Spinal cord (tissue), 10 donors: ENCODE data around the gene KRTCAP2. TPM values are rescaled to one million over a fixed set of nuclear protein-coding genes. Genes with fewer than 3 reads are reported as not detected.
A peak's percentile ranks its signal among the peaks of the same experiment; 100 is the strongest.

Experiments
- DNase-seq, 6 donors: peaks; one replicate each; pipeline versions ENCODE4 v3.0.0 to v3.0.0-alpha.2; 2013 to 2015; ENCODE audit warnings: low spot score in 6 of 6, low read depth in 4 of 6
- H3K27ac ChIP-seq: one replicate; pipeline ENCODE4 v1.5.1; 2013; ENCODE audit warnings: low read depth, low read length, control low read depth
- H3K27me3 ChIP-seq: one replicate; pipeline ENCODE4 v1.6.1; 2013; ENCODE audit warnings: low read length; ENCODE audit not compliant: control insufficient read depth, insufficient read depth
- H3K36me3 ChIP-seq: one replicate; pipeline ENCODE4 v1.6.1; 2013; ENCODE audit warnings: low read length; ENCODE audit not compliant: control insufficient read depth, insufficient read depth
- H3K4me1 ChIP-seq: one replicate; pipeline ENCODE4 v1.6.1; 2013; ENCODE audit warnings: low read length; ENCODE audit not compliant: control insufficient read depth, insufficient read depth
- H3K4me3 ChIP-seq: one replicate; pipeline ENCODE4 v1.5.1; 2013; ENCODE audit warnings: low read depth, low read length, control low read depth
- H3K9me3 ChIP-seq: one replicate; pipeline ENCODE4 v1.6.1; 2013; ENCODE audit warnings: low read length; ENCODE audit not compliant: control insufficient read depth, insufficient read depth
- WGBS: methylation state at CpG from one replicate; pipeline ENCODE4 v1.1.5; 2013; ENCODE audit warnings: missing lambda C conversion rate; ENCODE audit not compliant: insufficient coverage; 5-methylcytosine and 5-hydroxymethylcytosine counted together
- polyA plus RNA-seq, 2 donors: library from polyadenylated mRNA; unstranded; fragments of 120-200 nt; gene quantifications; one replicate each; pipeline ENCODE4 v1.2.1, GENCODE V29; 2013; ENCODE audit not compliant: insufficient read length in 2 of 2
- total RNA-seq, 2 donors: library from RNA; depleted of rRNA in 1 of 2; stranded (reverse); fragments of 120-200 nt in 1 of 2; fragments of >200 nt in 1 of 2; gene quantifications; one replicate each; pipeline versions ENCODE4 v1.2.3 to v1.2.4, GENCODE V29; 2013 to 2014
- donor health status: healthy.

KRTCAP2 gene
- total and polyA plus RNA-seq, 4 donors, result 81.9 to 140 (median 131) TPM

DNA sequence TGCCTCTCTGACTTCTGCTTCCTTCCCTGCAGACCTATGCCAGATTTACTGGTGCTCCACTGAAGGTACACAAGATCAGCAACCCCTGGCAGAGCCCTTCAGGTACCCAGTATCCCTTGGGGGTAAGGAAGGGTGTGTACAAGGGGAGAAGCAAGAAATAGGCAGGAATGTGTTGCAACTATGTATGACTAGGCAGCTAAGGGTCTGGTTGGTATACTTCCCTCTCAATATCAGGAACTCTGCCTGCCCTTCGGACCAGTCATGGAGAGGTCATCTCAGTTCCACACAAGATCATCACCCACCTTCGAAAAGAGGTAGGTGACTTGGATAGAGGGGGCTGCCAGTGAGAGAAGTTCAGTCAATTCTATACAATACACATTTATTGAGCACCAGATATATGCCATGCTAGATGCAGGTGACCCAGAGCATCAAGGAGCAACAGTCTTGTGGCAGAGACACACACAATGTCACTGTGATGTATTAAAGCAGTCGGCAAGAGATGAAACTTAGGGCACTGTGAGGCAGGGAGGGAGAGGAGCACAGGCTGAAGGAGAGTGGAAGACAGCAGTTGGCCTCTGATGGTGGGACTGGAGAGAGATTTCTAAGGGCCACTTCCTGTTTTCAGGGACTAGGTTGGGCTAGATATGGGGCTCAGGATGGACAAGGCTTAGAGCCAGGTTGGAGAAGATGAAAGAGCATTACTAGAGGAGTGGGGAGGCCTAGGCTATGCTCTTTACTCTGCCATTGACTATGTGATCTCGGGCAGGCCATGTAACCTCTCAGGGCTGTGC lies 37.4 kb upstream of the KRTCAP2 start:
- Histone ChIP-seq H3K27ac (no peak overlapping the region), H3K9me3 (no peaks in the 10 kb centered on the region), H3K4me3 (no peak overlapping the region), H3K27me3 (no peaks in the 10 kb centered on the region), H3K4me1 (peaks cover 34% of the 10 kb centered on the region), H3K36me3 (peaks cover 14% of the 10 kb centered on the region)
- DNase-seq, result no peak
- WGBS, result 92% methylated on average over 1 of the region's 4 CpGs

DNA sequence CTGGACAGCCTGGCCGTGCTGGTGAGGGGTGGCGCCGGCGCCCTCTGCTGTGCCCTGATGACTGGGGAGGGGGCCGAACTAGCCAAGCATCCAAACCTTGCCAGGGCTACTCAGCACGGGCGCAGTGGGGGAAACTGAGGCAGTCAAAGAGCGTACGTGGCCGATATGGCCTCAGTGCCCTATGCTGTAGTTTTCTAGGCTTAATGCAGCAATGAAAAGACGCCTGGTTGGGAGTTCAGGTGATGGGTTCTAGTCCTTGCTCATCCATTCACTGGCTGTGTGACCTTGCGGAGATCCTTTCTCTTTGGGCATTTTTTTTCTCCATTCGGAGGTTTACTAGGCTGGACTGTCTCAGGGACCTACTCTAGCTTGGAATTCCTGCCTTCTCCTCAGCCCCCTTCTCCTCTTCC lies 36.2 kb upstream of the KRTCAP2 start:
- peak overlapping the region; percentile 99 for H3K27ac ChIP-seq
- WGBS, result 2% methylated on average over 13 of the region's 13 CpGs
- H3K27me3 ChIP-seq, result no peaks in the 10 kb centered on the region
- H3K4me1 ChIP-seq, result peaks cover 34% of the 10 kb centered on the region
- H3K4me3 ChIP-seq, result peak overlapping the region; percentile 91
- H3K36me3 ChIP-seq, result peaks cover 19% of the 10 kb centered on the region
- no peak for DNase-seq
- no peaks in the 10 kb centered on the region for H3K9me3 ChIP-seq

DNA sequence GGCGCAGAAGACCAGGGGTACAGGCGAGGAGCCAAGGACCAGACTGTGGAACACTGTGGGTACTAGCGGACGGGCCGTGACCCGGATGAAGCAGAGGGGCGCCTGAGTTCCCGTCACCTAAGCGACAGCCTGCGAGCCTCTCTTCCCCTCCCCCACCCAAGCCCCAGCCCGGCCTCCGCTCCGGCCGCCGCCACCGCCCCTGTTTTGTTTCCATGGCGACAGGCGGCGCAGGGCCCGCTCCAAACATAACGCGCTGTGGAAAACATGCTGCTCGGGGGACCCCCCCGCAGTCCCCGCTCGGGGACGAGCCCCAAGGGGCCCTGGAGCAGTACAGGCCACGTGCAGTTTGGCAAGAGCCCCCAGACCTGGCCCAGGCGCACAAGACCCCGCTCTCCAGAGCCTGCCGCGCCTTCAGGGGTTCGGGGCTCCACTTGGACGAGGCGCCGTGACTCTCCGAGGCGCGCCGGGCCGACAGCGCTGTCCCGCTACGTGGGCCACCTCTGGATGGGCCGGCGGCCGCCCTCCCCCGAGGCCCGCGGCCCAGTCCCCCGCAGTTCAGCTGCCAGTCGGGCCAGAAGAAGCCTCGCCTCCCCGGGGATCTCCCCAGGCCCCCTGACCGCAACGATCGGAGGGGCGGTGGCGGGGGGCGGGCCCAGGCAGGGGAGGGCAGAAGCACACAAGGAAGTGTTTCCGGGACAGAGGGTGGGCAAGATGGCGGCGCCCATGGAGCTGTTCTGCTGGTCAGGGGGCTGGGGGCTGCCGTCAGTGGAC lies 35.6 kb upstream of the KRTCAP2 start, which contains the start of gene MTX1:
Gene MTX1, plus strand, starts transcription at position 155 of the 771 bp plus-strand sequence. Its CDS starts 110 bp downstream, at position 265.
- Histone ChIP-seq H3K9me3 (no peaks in the 10 kb centered on the region), H3K4me1 (peaks cover 34% of the 10 kb centered on the region), H3K27ac (peak within 1 kb of the TSS; percentile 99), H3K36me3 (peaks cover 22% of the 10 kb centered on the region), H3K4me3 (peak within 1 kb of the TSS; percentile 91), H3K27me3 (no peaks in the 10 kb centered on the region)
- under 1% methylated on average over 64 of the region's 64 CpGs for WGBS
- peak in 4 of 6 donors; percentile 68 to 96 (median 86) for DNase-seq

DNA sequence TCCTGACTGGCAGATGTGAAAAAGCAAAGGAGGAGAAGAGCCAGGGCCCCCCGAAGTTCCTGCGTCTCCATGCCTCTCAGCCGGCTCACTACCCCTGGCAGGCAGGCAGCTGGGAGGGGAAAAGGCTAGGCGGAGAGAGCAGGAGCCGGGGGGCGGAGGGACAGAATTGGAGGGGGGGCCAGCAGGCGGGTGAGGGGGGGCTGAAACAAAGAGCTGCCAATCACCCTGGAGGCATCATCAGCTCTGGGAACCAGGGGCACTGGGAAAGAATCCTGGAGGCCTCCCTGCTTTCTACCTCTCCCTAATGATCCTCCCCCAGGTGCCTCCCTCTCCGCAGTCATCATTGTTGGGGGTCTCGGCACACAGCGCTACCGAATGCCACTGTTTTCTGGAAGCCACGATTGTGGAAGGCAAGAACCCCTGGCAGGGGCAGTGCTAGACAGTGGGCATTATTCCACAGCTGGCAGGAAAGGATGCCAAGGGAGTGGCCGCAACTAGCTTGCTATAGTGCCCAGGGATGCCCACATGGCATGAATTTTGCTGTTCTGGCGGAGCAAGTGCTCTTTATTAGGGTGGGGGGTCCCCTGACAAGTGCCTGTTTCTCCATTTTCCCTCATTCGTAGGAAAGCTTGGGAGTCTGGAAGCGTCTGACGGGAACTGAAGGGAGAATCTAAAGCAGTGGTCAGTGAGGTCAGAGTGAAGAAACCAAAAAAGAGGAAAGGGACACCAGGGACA lies 34.9 kb upstream of the KRTCAP2 start, which contains the start of gene THBS3:
Gene THBS3, minus strand, starts transcription at position 92 of the 735 bp plus-strand sequence. Its CDS starts 21 bp downstream, at position 71.
- H3K4me1 ChIP-seq, result peaks cover 34% of the 10 kb centered on the region

DNA sequence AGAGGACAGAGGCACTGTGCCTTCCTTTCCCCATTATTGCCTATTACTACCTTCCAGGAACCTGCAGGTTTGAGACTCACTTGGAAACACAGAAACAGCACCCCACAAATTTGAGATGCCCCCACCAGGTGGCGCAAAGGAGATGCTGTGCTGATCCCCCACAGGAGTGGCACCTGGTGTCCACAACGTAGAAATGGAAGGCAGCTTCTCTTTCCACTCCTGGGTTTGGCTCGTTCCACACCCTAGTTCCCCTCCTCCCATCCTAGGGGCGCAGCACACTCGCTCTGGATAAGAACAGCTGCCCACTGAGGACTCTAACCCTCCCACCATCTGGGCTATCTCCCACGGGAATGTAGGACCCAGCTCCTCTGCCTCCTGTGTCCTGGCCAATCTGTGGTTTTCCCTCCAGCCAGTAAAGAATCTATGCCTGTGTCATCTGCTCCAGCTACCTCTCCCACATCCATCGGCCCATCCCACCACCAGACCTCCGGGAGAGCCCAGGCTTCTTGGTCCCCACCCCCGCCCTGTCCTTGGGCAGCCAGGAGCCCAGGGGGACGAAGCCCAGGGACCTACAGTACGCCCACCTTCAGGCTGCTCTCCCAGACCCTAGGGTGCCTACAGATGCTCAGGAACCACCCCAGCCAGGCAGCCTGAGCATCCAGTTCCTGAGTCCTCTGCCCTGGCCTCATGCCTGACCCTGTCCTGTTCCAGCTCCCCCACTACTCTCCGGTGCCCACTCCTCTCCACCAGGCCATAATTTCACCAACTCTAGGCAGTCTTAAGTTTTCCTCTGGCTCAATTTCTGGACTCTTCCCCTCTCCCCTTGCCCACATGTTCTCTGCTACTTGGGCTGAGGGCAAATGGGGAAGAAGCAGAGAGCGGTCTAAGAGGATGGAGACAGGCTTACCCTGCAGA lies 34.0 kb upstream of the KRTCAP2 start:
- WGBS, result 8% methylated on average over 12 of the region's 13 CpGs
- Histone ChIP-seq H3K36me3 (peaks cover 36% of the 10 kb centered on the region), H3K4me3 (peak overlapping the region; percentile 91), H3K27me3 (no peaks in the 10 kb centered on the region), H3K9me3 (no peaks in the 10 kb centered on the region), H3K27ac (peak overlapping the region; percentile 99), H3K4me1 (peaks cover 34% of the 10 kb centered on the region)
- peak in 3 of 6 donors; percentile 57 to 91 (median 88) for DNase-seq

More for the DNA sequence above, 34.9 kb upstream of the KRTCAP2 start, which contains the start of gene THBS3:
- H3K9me3 ChIP-seq, result no peaks in the 10 kb centered on the region
- H3K27me3 ChIP-seq, result no peaks in the 10 kb centered on the region
- H3K27ac ChIP-seq, result peak within 1 kb of the TSS; percentile 99
- WGBS, result 0% methylated on average over 8 of the region's 17 CpGs
- H3K4me3 ChIP-seq, result peak within 1 kb of the TSS; percentile 91
- H3K36me3 ChIP-seq, result peaks cover 30% of the 10 kb centered on the region
- peak in 2 of 6 donors; percentile 84 to 87 for DNase-seq

DNA sequence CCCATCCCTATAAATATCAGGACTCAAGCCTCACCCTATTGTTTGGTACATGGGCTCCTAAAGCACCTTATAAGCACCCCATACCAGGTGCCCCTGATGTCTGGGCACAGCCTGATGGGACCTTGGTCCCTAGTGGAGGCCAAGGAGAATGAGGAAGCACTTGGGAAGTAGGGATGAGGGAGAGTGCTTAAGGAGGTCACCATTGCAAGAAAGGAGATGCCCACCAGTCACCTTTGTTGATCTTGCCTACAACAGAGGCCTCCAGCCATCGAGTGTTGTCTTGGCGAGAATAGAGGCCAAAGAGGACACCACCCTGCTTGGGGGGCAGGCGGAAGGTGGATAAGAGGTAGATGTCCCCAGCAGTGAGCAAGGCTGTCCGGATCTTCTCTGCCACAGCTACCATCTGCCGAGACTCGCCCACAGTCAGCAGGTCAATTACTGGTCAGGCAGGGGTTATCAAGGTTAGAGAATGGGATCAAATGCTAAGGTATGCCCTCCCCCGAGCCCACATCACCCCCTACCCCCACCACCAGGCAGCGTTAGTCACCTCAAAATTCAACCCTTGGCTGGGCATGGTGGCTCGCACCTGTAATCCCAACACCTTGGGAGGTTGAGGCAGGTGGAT lies 33.0 kb upstream of the KRTCAP2 start:
- Histone ChIP-seq H3K27ac (no peak overlapping the region), H3K27me3 (no peaks in the 10 kb centered on the region), H3K36me3 (peaks cover 38% of the 10 kb centered on the region), H3K9me3 (no peaks in the 10 kb centered on the region), H3K4me1 (peaks cover 38% of the 10 kb centered on the region), H3K4me3 (no peak overlapping the region)
- 73% methylated on average over 4 of the region's 9 CpGs for WGBS
- DNase-seq, result peak in 1 of 6 donors; percentile 11

DNA sequence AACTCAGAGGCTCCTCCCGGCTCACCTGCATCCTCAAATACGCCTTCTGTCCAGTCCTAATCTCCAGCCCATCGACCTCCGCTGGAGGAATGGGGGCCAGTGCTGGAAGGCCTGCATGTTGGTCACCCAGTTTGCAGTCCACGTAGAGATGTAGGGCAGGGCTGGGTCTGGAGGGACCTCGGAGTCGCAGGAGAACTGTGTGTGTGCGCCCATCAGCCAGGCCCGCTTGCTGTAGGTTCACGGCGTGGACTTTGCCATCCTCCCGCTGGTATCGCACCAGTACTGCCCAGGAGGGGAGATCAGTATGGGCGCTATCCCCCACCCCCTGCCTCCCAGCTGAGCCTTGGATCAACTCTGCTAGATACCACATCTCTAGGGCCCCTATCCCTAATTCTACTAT lies 31.9 kb upstream of the KRTCAP2 start:
- no peak overlapping the region for H3K4me3 ChIP-seq
- no peak for DNase-seq
- H3K4me1 ChIP-seq, result peaks cover 42% of the 10 kb centered on the region
- H3K36me3 ChIP-seq, result peaks cover 47% of the 10 kb centered on the region
- H3K27me3 ChIP-seq, result no peaks in the 10 kb centered on the region
- H3K9me3 ChIP-seq, result no peaks in the 10 kb centered on the region
- 88% methylated on average over 11 of the region's 14 CpGs for WGBS
- no peak overlapping the region for H3K27ac ChIP-seq

DNA sequence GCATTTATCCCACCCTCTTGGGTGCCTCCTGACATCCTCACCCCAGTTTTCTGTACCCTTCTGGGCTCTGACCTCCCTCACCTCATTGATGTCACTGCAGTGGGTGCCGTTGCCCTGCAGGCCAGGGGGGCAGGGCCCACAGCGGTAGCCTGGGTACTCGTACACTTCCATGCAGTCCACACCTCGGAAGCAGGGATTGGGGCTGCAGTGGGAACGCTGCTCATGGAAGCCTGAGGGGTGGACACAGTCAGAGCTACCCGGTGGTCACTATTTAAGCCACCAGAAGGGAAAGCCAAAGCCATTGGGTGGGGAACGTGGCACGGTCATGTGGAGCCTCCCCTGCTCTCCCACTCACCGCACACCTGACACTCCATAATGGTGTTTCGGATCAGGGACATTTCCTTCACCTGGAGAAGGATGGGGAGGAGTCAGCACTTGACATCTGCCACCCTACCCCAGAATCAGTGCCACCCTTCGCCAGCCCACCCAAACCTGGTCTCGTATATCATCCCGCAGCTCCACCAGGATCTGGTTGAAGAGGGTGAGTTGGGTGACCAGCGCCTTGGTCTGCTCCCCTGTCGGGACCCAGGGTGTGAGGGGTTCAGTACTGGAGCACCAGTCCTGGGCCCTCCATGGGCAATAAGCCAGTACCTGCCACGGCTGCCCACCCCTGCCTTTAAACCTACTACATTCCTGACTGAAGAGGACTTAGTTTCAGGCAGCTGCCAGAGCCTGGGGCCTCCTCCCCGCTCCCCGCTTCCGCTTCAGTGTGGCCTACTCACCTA lies 29.8 kb upstream of the KRTCAP2 start:
- WGBS, result 89% methylated on average over 17 of the region's 19 CpGs
- DNase-seq, result no peak
- Histone ChIP-seq H3K4me1 (peaks cover 34% of the 10 kb centered on the region), H3K4me3 (no peak overlapping the region), H3K27me3 (no peaks in the 10 kb centered on the region), H3K9me3 (no peaks in the 10 kb centered on the region), H3K36me3 (peaks cover 61% of the 10 kb centered on the region), H3K27ac (no peak overlapping the region)
